HG03025 (cell line): ENCODE measurements around the gene DYRK3.

Experiments used
- ATAC-seq: cut with Tn5 transposase; IDR thresholded peaks from one replicate; pipeline ENCODE4 v1.9.1; 2021; ENCODE audit warnings: mild to moderate bottlenecking, moderate library complexity; ENCODE audit not compliant: unreplicated experiment, low FRiP score

DYRK3 gene

GRCh38 chr1:206681359-206681758, 46.0 kb downstream of the DYRK3 start:
- ATAC-seq, result no peak

DNA sequence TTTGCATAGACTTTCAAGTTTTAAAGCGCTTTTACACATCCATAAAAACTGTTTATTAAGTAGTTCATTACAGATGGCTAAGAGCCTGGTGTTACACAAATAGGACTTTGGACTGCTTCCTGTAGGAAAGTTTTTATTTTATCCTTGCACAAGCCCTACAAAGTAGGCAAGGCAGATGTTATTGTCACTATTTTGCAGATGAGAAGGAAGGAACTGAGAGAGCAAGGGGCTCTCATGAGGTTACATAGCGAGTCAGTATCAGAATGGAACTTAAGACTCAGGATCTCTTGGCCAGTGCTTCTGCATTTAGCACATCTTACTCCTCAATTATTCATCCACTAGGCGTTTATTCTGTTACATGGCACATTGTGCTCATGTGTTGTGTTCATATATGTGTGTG, 46.8 kb downstream of the DYRK3 start:
- ATAC-seq, result no peak

GRCh38 chr1:206683313-206683712, 48.0 kb downstream of the DYRK3 start:
- ATAC-seq, result no peak

DNA sequence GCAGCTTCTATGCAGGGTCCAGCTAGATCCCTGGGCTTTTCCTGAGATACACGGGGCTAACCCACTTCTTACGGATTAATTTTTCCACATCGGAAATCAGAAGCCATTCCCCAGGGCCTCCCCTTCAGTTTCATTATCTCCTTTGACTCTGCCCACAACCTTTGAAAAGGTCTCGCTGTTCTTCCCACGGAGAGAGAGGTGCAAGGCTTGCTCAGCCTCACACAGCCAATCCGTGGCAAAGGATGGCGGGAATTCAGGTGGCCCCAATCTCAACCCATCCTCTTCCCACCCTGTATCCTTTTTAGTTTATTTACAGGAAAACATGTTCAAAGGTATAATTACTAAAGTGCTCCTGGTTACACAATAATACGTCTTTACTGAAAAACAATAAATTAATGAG, 48.7 kb downstream of the DYRK3 start:
- ATAC-seq, result no peak

DNA sequence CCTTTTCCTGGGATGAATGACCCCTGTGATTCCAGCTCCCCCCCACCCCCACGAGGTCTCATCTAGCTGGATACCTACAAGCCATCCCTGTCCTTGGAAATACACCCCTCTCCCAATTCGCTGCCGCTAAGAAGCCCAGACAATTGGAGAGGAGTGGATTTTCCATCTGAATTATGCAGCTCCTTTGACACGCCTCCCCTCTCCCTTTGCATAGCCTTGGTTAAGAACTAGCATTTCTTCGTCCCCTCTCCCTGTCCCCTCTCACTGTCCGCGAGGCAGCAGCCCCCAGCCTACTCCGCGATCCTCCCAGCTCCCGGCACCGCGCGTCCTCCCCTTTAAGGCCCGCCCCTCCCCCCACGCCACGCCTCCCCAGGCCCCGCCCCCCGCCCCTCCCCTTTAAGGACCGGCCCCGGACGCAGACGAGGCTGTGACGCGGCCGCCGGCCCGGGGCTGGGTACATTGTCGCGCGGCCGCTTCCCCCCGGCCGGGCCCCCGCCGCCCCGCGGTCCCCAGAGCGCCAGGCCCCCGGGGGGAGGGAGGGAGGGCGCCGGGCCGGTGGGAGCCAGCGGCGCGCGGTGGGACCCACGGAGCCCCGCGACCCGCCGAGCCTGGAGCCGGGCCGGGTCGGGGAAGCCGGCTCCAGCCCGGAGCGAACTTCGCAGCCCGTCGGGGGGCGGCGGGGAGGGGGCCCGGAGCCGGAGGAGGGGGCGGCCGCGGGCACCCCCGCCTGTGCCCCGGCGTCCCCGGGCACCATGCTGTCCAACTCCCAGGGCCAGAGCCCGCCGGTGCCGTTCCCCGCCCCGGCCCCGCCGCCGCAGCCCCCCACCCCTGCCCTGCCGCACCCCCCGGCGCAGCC, 49.4 kb downstream of the DYRK3 start, which contains the start of gene MAPKAPK2:
Gene MAPKAPK2 (plus strand): TSS at position 428 of the 856 bp plus-strand sequence. CDS start 325 bp downstream, at position 753.
- peak; percentile 36 for ATAC-seq

- ATAC-seq, result peak; percentile 30
Measured at GRCh38 chr1:206685334-206685768, 50.0 kb downstream of the DYRK3 start.

- ATAC-seq, result peak; percentile 10
Measured at GRCh38 chr1:206685769-206686477, 50.6 kb downstream of the DYRK3 start.

DNA sequence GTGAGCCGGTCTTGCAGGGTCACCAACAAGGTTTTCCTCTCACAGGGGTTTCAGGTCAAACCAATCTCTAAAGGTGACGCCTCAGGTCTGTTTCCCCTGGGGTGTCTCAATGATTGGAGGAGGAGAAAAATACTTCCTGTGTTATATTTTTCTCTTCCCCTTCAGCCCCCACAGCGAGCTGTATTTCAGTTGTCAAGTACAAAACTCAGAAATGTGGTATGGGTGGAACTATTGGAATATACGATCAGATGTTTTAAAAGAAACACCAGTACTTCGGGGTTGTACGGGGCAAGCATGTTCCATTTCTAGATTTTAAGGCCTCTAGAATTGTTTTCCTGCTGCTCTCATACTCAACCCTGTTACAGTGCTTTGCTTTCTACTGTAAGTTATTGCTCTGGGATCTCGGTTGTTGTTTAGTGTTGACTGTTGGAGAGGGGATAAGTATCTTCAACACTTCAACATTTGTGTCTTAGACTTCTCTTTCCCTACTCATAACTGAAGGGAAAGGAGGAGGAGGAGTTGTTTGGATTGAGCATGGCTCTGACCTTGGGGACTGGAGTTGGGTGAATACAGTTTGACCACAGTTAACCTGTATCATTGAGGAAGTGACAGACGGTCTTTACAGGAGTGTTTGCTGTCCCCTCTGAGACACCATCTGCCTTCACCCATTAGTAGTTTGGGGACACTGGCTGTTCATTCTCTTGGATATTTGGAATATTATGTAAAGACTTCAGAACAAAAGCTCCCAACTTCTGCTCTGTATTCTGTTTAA, 51.3 kb downstream of the DYRK3 start:
- ATAC-seq, result no peak

GRCh38 chr1:206687251-206687914, 52.0 kb downstream of the DYRK3 start:
- no peak for ATAC-seq

DNA sequence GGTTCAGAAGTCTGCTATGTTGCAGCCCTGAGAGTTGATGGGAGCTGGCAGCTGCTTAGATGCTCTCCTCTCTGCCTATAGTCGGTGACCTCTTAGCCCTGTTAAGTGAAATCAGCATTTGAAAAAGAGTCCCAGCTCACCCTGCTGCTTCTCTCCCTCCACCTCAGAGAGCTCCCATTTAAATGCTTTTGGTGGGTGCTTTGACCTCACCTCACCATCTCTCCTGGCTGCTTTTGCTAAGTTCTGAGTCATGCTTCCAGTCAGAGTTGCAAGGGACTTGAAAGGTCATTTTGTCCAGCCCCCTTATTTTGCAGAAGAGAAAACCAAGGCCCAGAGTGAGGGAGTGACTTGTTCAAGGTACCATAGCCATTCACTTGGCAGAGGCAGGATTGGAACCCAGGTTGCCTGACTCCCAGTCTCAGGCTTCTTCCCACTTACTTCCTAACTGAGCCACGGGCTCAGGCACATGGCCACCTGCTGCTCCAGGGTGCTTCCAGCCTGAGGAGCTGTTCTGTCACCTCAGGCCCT, 52.6 kb downstream of the DYRK3 start:
- no peak for ATAC-seq

DNA sequence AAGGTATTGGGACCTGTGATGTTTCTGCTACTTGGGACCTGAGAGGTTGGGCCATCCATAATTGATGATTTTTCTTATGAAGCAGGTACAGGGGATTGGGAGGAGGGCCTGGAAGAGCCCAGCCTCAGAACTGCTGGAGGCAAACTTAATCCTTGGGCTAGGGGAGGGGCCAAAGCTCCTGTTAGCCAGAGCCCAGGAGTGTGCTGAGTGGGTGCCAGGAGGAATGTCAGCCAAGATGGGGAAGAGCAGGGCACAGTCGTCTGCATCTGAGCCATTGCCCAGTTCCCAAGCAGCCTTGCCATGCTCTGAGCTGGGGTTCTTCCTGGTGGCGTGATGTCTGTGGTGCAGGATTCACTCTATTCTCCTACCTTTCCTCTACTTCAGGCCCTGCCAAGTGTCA, 55.2 kb downstream of the DYRK3 start:
- no peak for ATAC-seq

DNA sequence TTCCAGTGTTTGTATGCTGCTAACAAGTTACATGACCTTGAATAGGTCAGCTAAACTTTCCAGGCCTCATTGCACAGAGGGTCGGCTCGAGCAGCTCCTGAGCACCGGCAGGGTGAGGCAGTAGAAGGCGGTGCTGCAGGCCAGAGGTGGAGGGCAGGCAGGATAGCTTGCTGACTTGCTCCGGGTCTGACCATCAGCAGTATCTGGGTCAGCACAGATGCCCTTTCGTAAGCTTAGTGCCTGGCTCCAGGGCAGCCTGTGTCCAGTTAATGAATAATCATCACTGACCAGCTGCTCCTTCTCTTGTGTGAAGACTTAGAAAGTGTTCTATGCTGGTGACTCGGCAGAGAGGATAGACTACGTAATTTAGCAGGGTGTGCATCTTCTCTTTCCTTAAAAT, 56.3 kb downstream of the DYRK3 start:
- no peak for ATAC-seq

DNA sequence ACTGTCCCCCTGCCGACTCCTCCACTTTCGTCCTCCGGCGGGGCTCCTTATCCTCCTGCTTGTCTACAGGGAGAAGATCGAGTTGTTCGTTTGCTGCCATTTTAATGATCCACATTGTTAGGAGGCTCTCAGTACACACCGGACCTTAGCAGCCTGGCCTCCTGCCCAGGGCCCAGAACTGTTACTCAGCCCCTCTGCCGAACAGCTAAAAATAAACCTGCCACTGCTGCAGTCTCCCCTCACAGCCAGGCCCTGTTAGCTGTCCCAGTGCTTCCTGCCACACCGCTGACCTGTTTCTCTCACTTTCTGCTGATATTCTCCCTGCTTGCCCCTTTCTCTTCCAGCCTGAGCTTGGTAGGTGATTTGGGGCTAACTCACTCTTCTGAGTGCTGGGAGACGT, 57.7 kb downstream of the DYRK3 start:
- no peak for ATAC-seq

DNA sequence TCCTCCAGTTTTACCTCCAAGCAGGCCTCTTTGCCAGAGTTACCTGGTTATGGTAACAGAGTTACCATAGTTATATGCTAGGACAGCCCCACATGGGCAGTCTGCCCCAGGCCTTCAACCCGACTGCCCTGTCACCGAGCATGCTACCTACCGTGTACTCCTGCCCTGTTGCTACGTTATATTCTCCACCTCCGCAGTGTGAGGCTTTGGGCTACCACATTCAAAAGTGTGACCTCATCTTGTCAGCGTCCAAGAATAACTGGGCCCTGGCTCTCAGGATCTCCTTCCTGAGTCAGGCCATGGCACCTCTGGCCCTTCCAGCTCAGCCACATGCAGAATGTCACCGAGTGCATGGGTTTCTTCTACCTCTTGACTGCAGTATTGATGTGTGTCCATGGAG, 58.3 kb downstream of the DYRK3 start:
- no peak for ATAC-seq

DNA sequence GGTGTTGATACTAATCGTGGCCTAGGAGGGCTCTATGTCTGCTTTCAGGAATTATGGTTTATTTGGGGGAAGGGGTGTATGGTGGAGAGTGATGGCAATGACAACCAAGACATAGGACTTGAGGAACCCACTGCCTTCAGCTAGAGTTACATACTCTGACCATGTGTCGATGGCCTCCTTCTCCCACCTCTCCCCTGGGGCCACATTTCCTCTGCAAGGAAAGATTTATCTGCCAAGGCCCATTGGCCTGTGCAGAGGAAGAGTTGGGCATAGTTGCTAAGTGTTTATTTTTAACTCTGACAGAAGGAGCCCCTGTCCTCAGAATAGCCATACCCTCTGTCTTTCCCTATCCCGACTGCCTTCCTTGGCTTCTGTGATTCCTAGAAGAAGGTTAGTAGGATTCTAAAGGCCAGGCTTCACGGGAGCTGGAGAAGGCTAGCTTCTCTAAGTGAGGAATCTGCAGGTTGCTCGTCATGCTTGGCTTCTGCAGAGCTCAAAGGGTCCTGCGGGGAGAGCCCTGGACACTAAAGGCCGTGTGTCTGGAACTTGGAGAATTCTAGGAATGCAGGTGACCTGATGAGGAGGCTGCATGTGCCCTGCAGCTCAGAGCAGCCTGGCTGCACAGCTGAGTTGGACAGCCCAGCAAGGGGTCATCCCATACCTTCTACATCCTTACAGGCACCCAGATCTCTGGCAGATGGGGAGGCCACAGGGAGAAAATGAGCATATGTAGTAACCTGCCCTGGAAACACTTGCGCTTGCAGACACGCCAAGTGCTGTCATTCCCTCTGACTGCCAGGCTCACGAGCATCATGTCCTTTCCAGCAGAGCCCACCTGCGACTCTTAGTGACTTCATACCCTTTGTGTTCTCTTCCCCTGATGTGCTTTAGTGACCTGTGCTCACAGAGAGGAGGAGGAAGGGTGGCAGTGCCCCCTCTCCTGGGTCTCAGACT, 59.1 kb downstream of the DYRK3 start:
- no peak for ATAC-seq

DNA sequence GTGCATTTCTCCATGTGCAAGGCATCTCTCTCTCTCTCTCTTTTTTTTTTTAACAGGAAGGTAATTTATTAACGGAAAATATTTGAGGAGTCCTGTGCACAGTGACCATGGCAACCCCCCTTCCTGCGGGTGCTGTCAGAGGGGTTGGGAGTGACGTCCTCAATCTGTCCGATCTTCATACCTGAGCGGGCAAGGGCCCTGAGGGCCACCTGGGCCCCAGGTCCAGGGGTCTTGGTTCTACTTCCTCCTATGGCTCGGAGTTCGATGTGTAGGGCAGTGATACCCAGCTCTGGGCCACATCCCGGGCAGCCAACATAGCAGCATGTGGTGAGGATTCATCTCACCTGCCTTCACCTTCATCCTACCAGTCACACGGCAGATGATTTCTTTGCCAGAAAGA, 60.4 kb downstream of the DYRK3 start:
- ATAC-seq, result no peak

DNA sequence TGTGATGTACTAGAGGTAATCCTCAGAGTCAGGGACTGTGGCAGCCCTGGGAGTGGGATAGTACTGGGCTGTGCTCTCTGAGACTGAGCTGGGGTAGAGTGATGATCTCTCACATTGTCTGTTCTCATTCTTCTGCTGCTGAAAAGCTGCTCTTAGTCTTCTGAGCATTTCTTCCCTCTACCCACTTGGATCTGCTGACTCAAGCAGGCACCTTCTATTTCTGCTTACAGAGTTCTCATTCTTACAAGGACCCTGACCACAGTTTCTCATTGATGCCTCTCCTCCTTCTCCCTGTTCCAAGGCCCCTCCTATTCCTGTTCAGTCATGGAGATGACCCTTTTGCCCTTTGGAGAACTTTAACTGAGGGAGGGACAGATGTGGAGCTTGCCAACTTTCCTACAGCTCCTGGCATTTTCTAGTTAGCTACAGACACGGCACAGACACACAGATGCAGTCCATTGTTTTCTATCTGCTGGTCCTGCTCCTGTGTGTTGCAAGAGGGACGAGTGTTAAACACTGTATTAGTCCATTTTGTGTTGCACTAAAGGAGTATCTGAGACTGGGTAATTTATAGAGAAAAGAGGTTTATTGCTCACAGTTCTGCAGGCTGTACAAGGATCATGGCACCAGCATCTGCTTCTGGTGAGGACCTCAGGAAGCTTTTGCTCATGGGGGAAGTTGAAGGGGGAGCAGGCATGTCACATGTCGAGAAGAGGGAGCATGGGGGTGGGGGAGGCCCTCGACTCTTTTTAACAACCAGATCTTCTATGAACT, 61.7 kb downstream of the DYRK3 start:
- ATAC-seq, result no peak

GRCh38 chr1:206698011-206698410, 62.7 kb downstream of the DYRK3 start:
- no peak for ATAC-seq
